ENCODE data around the gene CMTM6.
"Not testable (repeated sequence)": the region's sequence is repeated elsewhere in the genome, so short reads cannot be mapped to it uniquely, and the experiment has no call there.

Gene CMTM6

DNA sequence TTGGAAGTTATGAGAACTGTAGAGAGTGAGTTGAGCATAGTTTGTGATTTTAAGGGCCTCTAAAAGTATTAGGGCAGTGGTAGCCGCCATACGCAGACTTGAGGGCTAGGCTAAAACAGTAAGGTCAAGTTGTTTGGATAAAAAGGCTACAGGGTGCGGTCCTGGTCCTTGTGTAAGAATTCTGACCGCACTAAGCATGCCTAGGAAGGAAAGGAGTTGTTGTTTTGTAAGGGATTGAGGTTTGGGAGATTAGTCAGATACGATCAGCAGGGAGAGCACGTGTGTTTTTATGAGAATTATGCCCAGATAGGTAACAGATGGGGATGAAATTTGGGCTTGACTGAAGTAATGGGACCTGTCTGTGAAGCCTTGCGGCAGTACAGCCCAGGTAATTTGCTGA, 39.2 kb downstream of the CMTM6 start:
- DNase-seq = not testable (repeated sequence)

DNA sequence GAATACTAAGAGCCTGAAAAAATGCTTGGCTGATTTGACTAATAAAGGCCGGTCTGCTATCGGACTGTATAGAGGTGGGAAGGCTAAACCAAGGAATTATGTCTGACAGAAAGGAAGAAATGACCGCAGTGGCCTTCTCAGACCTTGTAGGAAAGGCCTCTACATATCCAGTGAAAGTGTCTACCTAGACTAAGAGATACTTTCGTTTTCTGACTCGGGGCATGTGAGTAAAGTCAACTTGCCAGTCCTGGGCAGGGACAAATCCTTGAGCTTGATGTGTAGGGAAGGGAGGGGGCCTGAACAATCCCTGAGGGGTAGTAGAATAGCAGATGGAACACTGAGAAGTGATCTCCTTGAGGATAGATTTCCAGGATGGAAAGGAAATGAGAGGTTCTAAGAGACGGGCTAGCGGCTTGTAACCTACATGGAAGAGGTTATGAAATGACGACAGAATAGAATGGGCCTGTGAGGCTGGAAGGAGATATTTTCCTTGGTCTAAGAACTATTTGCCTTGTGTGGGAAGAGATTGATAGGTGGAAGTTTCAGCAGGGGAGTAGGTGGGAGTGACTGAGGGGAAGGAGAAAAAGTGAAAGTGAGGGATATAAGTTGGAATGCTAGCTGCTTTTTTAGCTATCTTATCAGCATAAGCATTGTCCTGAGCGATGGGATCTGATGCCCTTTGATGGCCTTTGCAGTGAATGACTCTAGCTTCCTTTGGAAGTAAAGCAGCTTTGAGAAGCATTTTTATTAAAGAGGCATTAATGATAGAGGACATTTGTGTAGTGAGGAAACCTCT, 40.3 kb downstream of the CMTM6 start:
- not testable (repeated sequence) for DNase-seq

DNA sequence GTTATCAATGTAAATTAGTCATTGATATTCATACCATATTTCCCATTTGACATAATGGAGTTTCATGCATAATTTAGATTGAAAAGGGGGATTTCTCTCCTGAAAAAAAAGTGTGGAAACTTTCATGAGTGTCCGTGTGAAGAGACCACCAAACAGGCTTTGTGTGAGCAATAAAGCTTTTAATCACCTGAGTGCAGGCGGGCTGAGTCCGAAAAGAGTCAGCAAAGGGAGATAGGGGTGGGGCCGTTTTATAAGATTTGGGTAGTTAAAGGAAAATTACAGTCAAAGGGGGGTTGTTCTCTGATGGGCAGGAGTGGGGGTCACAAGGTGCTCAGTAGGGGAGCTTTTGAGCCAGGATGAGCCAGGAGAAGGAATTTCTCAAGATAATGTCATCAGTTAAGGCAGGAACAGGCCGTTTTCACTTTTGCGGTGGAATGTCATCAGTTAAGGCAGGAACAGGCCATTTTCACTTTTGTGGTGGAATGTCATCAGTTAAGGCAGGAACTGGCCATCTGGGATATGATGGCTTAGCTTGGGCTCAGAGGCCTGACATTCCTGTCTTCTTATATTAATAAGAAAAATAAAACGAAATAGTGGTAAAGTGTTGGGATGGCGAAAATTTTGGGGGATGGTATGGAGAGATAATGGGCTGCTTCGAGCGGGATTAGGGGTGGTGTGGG, 41.7 kb downstream of the CMTM6 start:
- DNase-seq = not testable (repeated sequence)

GRCh38 chr3:32460031-32460749, 42.5 kb downstream of the CMTM6 start:
- peak; percentile 18 for DNase-seq

- no peak for DNase-seq
Observed at GRCh38 chr3:32459450-32459849, 43.2 kb downstream of the CMTM6 start.

DNA sequence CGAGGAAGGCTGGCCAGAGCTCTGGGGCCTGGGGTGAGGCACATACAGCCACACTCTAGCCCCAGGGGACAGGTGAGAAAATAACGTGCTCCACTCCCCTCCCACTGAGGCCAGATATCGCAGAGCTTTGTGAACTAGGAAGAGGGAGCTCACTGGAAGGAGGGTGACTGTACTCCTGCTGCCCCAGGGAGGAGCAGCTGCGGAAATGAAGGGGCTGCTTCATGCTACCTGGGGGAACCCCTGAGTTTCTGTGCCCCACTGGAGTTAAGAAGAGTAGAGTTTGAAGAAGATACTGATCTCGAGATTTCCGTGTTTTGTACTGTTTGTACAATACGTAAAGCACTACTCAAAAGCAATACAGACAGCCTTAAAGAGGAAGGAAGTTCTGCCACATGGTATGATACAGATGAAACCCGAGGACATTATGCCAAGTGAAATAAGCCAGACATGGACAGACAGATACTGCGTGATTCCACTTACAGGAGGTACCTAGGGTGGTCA, 44.6 kb downstream of the CMTM6 start:
- no peak for DNase-seq

DNA sequence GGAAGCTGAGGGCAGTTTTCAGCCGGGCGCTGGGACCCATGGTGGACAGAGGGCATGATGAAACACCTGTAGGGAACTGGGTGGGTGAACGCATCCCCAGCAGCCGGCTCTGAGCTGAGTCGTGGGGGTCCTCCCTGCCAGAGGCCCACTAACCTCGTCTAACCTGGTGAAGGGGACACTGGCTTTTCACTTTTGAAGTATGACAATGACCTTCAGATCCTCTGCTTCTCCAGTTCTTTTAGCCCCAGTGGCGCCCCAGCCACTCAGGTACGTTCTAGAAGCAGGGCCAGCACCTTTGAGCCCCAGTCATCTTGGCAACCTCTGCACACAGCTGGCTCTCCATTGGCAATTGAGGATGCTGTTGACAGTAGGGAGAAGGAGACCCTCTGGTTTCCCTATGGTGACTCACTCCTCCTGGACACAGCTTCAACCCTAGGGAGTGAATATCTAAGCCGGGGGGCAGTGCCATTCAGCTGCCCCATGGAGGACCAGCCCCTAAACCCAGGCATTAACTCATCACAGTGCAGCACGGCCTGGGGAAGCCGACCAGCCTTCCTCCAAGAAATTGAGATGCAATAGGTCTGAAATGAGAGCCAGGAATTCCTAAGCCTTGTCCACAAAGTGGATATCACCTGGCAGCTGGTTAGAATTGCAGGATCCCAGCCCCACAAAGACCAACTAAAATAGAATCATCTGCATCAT, 46.1 kb downstream of the CMTM6 start:
- no peak for DNase-seq

DNA sequence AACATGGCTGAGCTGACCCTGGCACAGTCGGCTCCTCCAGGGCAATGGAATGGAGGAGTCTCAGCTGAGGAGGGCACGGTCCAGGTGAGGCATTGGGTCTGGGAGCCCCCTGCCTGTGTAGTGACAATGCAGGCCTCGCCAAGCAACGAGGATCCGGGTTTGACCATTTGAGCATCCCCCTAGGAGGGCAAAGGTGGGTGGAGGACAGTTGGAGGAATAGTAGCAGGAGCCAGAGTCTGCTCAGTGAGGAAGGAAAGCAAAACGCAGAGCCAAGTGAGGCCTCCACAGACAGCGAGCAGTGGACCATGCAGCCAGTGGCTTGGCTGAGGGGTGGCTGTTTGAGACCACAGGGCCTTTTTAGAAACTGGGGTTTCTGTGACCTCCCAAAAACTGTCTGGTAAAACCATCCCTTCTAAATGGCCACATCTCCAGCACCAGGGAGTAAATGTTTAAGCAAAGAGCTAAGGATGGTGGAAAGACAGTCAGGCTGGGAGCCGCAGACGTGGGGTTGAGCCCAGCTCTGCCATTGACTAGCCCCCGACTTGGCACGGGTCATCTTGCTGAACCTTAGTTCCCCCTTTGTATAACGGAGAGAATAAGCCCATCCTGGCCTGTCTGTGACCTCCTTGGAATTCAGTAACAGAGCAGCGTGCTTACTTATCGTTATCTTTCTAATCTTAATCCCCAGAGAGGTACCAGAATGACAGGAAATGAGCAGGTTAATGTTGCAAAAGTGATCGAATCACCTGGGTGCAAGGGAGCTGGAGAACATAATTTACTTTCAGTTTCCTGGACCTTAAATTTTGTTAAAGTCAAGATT, 46.8 kb downstream of the CMTM6 start:
- DNase-seq = no peak

GRCh38 chr3:32454731-32455608, 47.7 kb downstream of the CMTM6 start:
- no peak for DNase-seq

DNA sequence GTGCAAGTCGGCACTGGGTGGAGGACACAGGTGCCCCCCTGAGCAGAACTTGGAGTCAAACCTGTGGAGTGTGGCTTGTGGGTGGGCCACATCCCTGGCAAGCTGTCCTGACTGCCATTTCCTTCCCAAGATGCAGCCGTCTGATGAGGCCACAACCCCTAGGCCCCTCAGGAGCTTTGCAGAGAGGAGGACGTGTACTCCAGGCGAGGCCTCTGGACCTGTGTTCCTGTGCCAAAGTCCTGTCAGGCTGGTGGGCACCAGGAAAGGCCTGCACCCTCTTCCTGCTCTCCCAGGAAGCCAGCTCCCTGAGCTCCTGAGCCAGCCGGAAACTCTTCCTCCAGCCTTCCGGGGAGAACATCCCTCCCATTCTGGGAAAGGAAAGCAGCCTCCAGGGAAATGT, 48.5 kb downstream of the CMTM6 start:
- DNase-seq = no peak

DNA sequence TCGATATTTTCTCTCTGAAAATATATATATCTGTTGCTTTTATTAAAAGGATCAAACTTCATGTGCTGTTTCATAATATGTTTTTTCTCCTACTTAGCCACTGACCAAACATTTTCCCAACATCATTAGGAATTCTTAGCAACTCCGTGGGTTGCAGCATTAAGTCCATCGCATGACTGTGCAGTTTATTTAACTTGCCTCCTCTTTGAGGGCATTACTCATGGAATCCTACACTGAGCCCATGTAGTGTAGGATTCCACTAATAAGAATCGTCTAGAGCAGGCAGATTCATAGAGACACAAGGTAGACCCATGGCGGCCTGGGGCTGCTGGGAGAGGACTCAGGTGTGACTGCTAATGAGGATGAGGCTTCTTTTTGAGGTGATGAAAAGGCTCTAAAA, 49.3 kb downstream of the CMTM6 start:
- DNase-seq = no peak

DNA sequence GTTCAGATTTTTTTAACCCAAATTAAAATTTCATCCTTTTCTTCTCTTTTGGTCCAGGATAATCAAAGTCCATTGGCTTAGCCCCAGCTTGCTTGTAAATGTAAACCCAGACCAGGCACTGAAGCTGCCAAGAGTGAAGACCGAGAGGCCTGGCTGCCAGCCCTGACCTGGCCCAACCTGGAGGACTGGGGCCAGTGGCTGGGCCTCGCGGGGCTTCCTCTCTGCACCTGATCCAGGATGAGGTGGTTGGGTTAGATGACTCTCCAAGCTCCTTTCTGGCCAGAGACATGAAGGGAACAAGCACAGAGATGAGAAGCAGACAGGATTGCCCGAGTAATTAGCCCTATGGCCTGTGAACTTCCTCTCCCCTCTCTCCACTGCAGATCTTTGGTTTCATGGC, 50.6 kb downstream of the CMTM6 start:
- no peak for DNase-seq

DNA sequence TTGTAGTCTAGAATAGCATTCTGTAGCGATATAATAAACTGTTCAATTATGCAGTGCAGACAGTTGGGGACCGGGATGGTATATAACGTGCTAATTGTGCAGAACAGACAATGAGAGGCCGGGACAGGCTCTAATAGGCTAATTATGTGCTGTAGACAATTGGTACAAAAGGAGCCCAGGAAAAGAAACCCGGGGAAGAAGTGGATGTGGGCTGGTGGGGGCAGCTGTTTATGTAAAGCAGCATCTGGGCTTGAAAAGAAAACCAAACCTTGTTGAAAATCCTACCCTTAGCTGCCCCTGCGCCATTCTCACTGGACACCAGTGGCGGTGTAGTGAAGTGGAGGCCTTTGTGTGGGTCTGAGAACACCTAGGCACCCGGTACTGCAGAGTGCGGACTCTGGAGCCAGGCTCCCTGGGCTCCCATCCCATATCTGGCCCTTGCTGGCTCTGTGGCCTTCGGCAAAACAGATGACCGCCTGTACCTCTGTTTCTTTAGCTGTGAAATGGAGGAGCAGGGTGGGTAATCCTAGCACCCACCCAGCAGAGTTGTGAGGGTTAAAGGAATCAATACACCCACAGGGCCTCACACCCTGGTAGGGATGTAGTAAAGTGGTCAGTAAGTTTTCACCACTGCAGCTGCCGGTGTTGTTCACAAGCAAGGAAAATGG, 51.5 kb downstream of the CMTM6 start:
- DNase-seq = no peak

DNA sequence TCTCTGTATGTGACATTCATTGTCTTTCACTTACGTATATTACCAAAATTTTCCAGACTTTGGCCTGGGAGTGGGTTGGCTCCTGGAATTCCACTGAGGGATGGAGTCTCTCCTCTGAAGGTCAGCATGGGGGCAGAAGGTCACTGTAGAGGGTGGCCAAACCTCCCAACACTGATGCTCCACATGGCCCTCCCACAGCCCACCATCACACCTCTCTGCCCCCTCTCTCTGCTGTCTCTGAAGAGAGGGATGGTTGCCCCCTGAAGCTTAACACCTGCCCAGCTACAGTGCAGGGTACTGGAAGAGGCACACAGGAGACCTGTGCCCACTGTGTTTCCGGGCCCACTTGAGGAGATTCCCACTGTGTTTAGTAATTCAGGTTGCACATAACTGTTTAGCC, 52.2 kb downstream of the CMTM6 start:
- no peak for DNase-seq

GRCh38 chr3:32449691-32450090, 53.0 kb downstream of the CMTM6 start:
- DNase-seq = no peak

DNA sequence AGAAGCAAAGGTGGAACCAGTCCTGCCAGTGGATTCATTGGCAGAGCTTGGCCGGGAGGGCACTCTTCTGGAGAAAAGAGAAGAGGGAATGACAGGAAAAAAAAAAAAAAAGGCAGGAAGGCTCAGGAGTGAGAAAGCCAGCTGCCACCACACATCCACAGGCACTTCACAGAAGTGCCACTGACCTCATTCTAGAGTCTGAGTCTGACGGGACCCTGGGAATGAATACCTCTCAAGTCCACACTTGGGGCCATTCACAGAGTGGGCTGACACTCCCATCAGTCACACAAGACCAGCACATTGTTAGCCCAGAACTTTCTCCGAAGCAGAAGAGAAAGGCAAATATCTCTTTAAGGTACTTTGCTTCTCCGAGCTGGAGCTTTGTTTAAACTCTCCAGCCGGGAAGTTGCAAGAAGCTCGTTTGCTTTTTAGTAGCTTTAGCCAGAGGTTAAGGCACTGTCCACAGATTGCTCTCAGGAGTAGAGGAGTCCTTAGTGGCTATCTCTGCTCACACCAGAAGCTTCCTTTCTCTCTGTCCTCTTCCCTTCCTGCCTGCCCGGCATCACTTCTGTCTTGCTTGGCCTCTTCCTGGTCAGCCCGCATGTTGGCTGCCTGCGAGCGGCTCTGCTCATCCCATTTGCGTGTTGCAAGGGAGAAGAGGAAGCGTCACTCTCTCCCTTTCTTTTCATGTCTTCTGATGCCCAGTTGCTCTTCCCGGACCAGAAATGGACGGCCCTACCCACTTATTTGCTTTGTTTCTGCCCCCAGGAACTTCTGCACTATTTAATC, 53.8 kb downstream of the CMTM6 start:
- no peak for DNase-seq

DNA sequence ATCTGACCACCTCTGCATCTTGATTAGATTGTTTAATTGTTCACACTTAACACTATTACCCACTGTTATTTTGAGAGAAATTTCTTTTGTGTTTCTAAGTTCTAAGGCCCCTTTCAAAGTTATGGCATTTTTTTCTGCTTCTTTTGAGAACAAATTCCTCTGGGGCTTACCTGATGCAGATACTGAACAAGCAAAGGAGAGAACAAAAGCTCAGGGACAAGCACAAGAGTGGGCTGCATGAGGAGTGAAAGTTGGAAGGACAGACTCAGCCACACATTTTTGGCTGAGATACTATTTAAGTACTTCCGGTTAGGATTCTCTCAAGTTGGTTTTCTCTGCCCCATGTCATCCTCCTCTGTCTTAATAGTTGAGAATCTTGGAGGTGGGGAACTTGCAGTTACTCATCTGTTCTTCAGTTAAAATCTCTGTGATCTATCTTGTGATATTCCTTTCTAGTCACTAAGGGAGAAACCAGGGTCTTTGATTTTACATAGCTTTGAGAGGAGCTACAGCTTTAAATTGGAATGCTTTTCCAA, 54.7 kb downstream of the CMTM6 start:
- DNase-seq = no peak

GRCh38 chr3:32443478-32443877, 59.2 kb downstream of the CMTM6 start:
- no peak for DNase-seq

DNA sequence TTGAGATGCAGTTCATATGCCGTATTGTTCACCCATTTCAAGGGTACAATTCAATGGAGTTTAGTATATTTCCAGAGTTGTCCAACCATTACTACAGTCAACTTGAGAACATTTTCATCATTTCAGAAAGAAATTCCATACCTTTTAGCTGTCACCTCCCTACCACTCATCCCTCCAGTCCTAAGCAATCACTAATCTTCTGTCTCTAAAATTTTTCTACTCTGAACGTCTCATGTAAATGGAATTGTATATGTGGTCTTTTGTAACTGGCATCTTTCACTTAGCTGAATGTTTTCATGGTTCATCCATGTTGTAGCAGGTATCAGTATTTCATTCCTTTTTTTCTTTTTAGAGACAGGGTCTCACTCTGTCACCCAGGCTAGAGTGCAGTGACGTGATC, 59.9 kb downstream of the CMTM6 start:
- no peak for DNase-seq
